ENCODE data around the gene SLC35E2B. TPM values are rescaled to one million over a fixed set of nuclear protein-coding genes. Genes with fewer than 3 reads are reported as not detected.
"Not testable (repeated sequence)": the region's sequence is repeated elsewhere in the genome, so short reads cannot be mapped to it uniquely, and the experiment has no call there.

The SLC35E2B gene
- 16.3 TPM for polyA plus RNA-seq (2013, experiment 1 of 2)
- polyA plus RNA-seq (2013, experiment 2 of 2) = 15.9 TPM

- H4K5ac ChIP-seq (ENCODE audit: low read length); H3K36me3 ChIP-seq (ENCODE audit: control insufficient read depth, insufficient read depth, low read length); H3K79me1 ChIP-seq (ENCODE audit: low read length); H2BK15ac ChIP-seq (replicated peaks; ENCODE audit: low read depth); H2BK120ac ChIP-seq (ENCODE audit: low read depth, low read length); H2BK5ac ChIP-seq (ENCODE audit: low read length); H4K8ac ChIP-seq (ENCODE audit: low read depth, low read length); H3K18ac ChIP-seq (ENCODE audit: low read length); H3K4me1 ChIP-seq (ENCODE audit: control insufficient read depth, low read depth, low read length); H3K27me3 ChIP-seq (ENCODE audit: insufficient read depth, low read length, poor library complexity); H2AK5ac ChIP-seq (ENCODE audit: low read length); H3K4me3 ChIP-seq (ENCODE audit: low read length); H3K4me2 ChIP-seq (ENCODE audit: low read length); H3K79me2 ChIP-seq (ENCODE audit: control insufficient read depth, insufficient read depth, low read length); H3K23ac ChIP-seq (ENCODE audit: low read length); H3K4ac ChIP-seq (ENCODE audit: low read depth, low read length): not testable (repeated sequence)
- peak; percentile 82 for DNase-seq
- peak within 1 kb of the TSS; percentile 86 for H3K27ac ChIP-seq (ENCODE audit: low read depth, low read length)
- peak within 1 kb of the TSS; percentile 42 for H3K56ac ChIP-seq (ENCODE audit: low read length)
- peak within 1 kb of the TSS; percentile 47 for H3K9ac ChIP-seq (ENCODE audit: low read length)
- WGBS (ENCODE audit: extremely low coverage, insufficient coverage, low lambda C conversion rate) = no CpG with 5 or more reads among the region's 98 CpGs
Measured at GRCh38 chr1:1692714-1693647, at the start of gene SLC35E2B. TSS of gene SLC35E2B (minus strand) at chr1:1692795. CDS start at chr1:1676699, 16,096 bp downstream.

GRCh38 chr1:1741013-1741412 is 48.4 kb upstream of the SLC35E2B start:
- H3K27ac ChIP-seq (ENCODE audit: low read depth, low read length); H4K8ac ChIP-seq (ENCODE audit: low read depth, low read length): not testable (repeated sequence)

GRCh38 chr1:1738799-1739337 is 46.3 kb upstream of the SLC35E2B start:
- H2BK120ac ChIP-seq (ENCODE audit: low read depth, low read length); H3K36me3 ChIP-seq (ENCODE audit: control insufficient read depth, insufficient read depth, low read length); H4K8ac ChIP-seq (ENCODE audit: low read depth, low read length); H4K5ac ChIP-seq (ENCODE audit: low read length); H2AK5ac ChIP-seq (ENCODE audit: low read length); H3K9ac ChIP-seq (ENCODE audit: low read length); H3K4ac ChIP-seq (ENCODE audit: low read depth, low read length); H2BK15ac ChIP-seq (replicated peaks; ENCODE audit: low read depth); H3K79me2 ChIP-seq (ENCODE audit: control insufficient read depth, insufficient read depth, low read length); H3K18ac ChIP-seq (ENCODE audit: low read length); H3K56ac ChIP-seq (ENCODE audit: low read length); H3K23ac ChIP-seq (ENCODE audit: low read length); H3K27ac ChIP-seq (ENCODE audit: low read depth, low read length); H3K79me1 ChIP-seq (ENCODE audit: low read length); H3K4me2 ChIP-seq (ENCODE audit: low read length); DNase-seq; H3K4me3 ChIP-seq (ENCODE audit: low read length); H3K27me3 ChIP-seq (ENCODE audit: insufficient read depth, low read length, poor library complexity); H3K4me1 ChIP-seq (ENCODE audit: control insufficient read depth, low read depth, low read length); H2BK5ac ChIP-seq (ENCODE audit: low read length): not testable (repeated sequence)
- WGBS (ENCODE audit: extremely low coverage, insufficient coverage, low lambda C conversion rate) = no CpG with 5 or more reads among the region's 22 CpGs

More at GRCh38 chr1:1741013-1741412, 48.4 kb upstream of the SLC35E2B start:
- not testable (repeated sequence) for H4K5ac ChIP-seq (ENCODE audit: low read length); DNase-seq; H2BK15ac ChIP-seq (replicated peaks; ENCODE audit: low read depth); H3K79me1 ChIP-seq (ENCODE audit: low read length); H3K4ac ChIP-seq (ENCODE audit: low read depth, low read length); H3K4me1 ChIP-seq (ENCODE audit: control insufficient read depth, low read depth, low read length); H3K23ac ChIP-seq (ENCODE audit: low read length); H3K56ac ChIP-seq (ENCODE audit: low read length); H2BK120ac ChIP-seq (ENCODE audit: low read depth, low read length); H3K9ac ChIP-seq (ENCODE audit: low read length); H3K36me3 ChIP-seq (ENCODE audit: control insufficient read depth, insufficient read depth, low read length); H2BK5ac ChIP-seq (ENCODE audit: low read length); H3K18ac ChIP-seq (ENCODE audit: low read length); H3K79me2 ChIP-seq (ENCODE audit: control insufficient read depth, insufficient read depth, low read length); H2AK5ac ChIP-seq (ENCODE audit: low read length); H3K4me2 ChIP-seq (ENCODE audit: low read length); H3K4me3 ChIP-seq (ENCODE audit: low read length); H3K27me3 ChIP-seq (ENCODE audit: insufficient read depth, low read length, poor library complexity)
- WGBS (ENCODE audit: extremely low coverage, insufficient coverage, low lambda C conversion rate) = no CpG with 5 or more reads among the region's 12 CpGs

- H3K4me3 ChIP-seq (ENCODE audit: low read length); H2BK120ac ChIP-seq (ENCODE audit: low read depth, low read length); H3K79me2 ChIP-seq (ENCODE audit: control insufficient read depth, insufficient read depth, low read length); H3K4me2 ChIP-seq (ENCODE audit: low read length); H3K18ac ChIP-seq (ENCODE audit: low read length); H3K9ac ChIP-seq (ENCODE audit: low read length); H3K4me1 ChIP-seq (ENCODE audit: control insufficient read depth, low read depth, low read length); H3K36me3 ChIP-seq (ENCODE audit: control insufficient read depth, insufficient read depth, low read length); H3K4ac ChIP-seq (ENCODE audit: low read depth, low read length); H3K27ac ChIP-seq (ENCODE audit: low read depth, low read length); H3K56ac ChIP-seq (ENCODE audit: low read length); H3K27me3 ChIP-seq (ENCODE audit: insufficient read depth, low read length, poor library complexity); H2BK5ac ChIP-seq (ENCODE audit: low read length); H2AK5ac ChIP-seq (ENCODE audit: low read length); H2BK15ac ChIP-seq (replicated peaks; ENCODE audit: low read depth); DNase-seq; H3K23ac ChIP-seq (ENCODE audit: low read length); H4K5ac ChIP-seq (ENCODE audit: low read length); H4K8ac ChIP-seq (ENCODE audit: low read depth, low read length); H3K79me1 ChIP-seq (ENCODE audit: low read length): not testable (repeated sequence)
- WGBS (ENCODE audit: extremely low coverage, insufficient coverage, low lambda C conversion rate) = no CpG with 5 or more reads among the region's 44 CpGs
Measured at GRCh38 chr1:1737675-1738590, 45.3 kb upstream of the SLC35E2B start.

- Histone ChIP-seq H3K4me2 (ENCODE audit: low read length) (no peak overlapping the region), H3K79me2 (ENCODE audit: control insufficient read depth, insufficient read depth, low read length) (no peaks in the 10 kb centered on the region), H3K56ac (ENCODE audit: low read length) (no peak overlapping the region), H3K27ac (ENCODE audit: low read depth, low read length) (no peak overlapping the region), H4K8ac (ENCODE audit: low read depth, low read length) (no peak overlapping the region), H3K18ac (ENCODE audit: low read length) (no peak overlapping the region), H3K27me3 (ENCODE audit: insufficient read depth, low read length, poor library complexity) (no peaks in the 10 kb centered on the region), H3K4me3 (ENCODE audit: low read length) (no peak overlapping the region), H3K9ac (ENCODE audit: low read length) (no peak overlapping the region), H2BK5ac (ENCODE audit: low read length) (no peak overlapping the region), H3K79me1 (ENCODE audit: low read length) (no peaks in the 10 kb centered on the region), H4K5ac (ENCODE audit: low read length) (no peak overlapping the region), H2BK120ac (ENCODE audit: low read depth, low read length) (no peak overlapping the region), H3K36me3 (ENCODE audit: control insufficient read depth, insufficient read depth, low read length) (peaks cover 1% of the 10 kb centered on the region), H2BK15ac (replicated peaks; ENCODE audit: low read depth) (no peak overlapping the region), H3K4me1 (ENCODE audit: control insufficient read depth, low read depth, low read length) (no peaks in the 10 kb centered on the region), H3K4ac (ENCODE audit: low read depth, low read length) (no peak overlapping the region), H2AK5ac (ENCODE audit: low read length) (no peak overlapping the region), H3K23ac (ENCODE audit: low read length) (no peak overlapping the region)
- no CpG with 5 or more reads among the region's 17 CpGs for WGBS (ENCODE audit: extremely low coverage, insufficient coverage, low lambda C conversion rate)
- DNase-seq = no peak
Measured at GRCh38 chr1:1732381-1732780, 39.8 kb upstream of the SLC35E2B start.
